Epithelial cell of proximal tubule (primary cell): ENCODE results near the gene RPP25L. TPM values are rescaled to one million over a fixed set of nuclear protein-coding genes. Genes with fewer than 3 reads are reported as not detected.

Experiments
- DNase-seq: peaks from one replicate; pipeline ENCODE4 v3.0.0-alpha.2; 2011; ENCODE audit warnings: low read depth
- H3K4me3 ChIP-seq: 2 replicates; pipeline ENCODE4 v1.5.1; 2011; ENCODE audit warnings: low read depth, mild to moderate bottlenecking, low read length
- total RNA-seq: library from RNA; depleted of rRNA; stranded (reverse); fragments of >200 nt; gene quantifications from 2 replicates; pipeline ENCODE4 v1.2.3, GENCODE V29; 2015
- TF ChIP-seq, protein P1 (sequence below): conservative IDR thresholded peaks from 2 replicates; pipeline ENCODE4 v1.5.1; 2012; ENCODE audit warnings: low read depth, mild to moderate bottlenecking, low read length

Gene RPP25L
- total RNA-seq, 1 donor from 2014 or later = 31.5 TPM

DNA sequence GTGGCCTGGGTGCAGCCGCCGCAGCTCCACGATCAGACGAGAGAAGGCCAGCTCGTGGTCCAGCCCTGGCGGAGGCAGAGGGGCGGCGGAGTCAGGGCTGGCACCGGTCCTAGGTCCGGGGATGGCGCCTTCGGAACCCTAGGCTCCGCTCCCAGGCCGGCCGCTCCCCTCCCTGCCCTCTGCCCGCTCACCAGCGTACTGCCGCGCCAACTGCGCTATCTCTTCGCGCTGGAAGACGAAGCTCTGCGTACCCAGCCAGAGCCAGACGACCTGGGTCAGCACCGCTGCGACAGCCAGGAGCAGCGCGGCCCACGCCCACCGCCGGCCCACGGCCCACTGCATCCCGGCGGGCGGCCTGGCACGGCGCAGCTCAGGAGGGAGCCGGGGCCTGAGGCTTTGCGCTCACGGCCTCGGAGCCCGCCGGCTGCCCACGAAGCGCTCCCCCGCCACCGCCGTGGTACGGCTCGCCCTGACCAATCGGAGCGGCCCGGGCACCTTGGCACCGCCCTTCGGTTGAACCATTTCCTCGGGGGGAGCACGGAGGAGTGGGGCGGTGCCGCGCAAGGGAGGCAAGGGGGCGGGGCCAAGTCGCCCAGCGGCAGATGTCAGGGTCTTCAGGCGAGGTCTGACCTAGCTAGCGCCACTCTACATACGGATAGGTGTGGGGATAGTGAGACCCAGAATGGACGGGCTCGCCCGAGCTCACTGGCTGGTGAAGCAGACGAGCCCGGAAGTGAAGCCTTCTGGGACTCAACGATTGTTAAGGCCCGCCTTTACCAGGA lies 25.6 kb upstream of the RPP25L start, which contains the start of gene SIGMAR1:
Gene SIGMAR1, minus strand, starts transcription at position 432 of the 782 bp plus-strand sequence. Its CDS starts 90 bp downstream, at position 342.
- DNase-seq = no peak
- H3K4me3 ChIP-seq = peak within 1 kb of the TSS; percentile 83
- TF ChIP-seq, protein P1, sequence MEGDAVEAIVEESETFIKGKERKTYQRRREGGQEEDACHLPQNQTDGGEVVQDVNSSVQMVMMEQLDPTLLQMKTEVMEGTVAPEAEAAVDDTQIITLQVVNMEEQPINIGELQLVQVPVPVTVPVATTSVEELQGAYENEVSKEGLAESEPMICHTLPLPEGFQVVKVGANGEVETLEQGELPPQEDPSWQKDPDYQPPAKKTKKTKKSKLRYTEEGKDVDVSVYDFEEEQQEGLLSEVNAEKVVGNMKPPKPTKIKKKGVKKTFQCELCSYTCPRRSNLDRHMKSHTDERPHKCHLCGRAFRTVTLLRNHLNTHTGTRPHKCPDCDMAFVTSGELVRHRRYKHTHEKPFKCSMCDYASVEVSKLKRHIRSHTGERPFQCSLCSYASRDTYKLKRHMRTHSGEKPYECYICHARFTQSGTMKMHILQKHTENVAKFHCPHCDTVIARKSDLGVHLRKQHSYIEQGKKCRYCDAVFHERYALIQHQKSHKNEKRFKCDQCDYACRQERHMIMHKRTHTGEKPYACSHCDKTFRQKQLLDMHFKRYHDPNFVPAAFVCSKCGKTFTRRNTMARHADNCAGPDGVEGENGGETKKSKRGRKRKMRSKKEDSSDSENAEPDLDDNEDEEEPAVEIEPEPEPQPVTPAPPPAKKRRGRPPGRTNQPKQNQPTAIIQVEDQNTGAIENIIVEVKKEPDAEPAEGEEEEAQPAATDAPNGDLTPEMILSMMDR = no peak

DNA sequence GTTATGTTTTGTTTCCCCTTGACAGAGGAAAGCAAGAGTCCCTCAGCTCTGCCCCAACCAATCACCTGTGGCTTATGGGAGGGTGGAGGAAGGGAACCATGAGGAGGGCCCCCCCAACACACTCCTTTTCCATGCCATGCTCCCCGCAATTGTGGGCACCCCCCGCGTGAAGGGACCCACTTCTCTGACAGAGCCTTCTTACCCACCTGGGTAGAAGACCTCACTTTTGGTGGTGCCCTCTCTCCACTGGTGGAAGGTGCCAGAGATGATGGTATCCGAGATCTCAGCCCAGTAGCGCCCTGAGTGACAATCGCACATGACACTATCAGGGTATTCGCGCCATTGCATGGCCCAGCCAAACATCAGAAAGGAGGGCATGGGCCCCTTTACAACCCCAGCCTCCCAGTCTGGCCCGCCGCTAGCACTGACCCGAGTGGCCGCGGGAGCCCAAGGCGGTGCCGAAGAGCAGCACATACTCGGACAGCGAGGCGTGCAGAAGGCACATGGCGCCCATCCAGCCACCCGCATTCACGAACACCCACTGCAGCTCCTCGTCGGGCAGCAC lies 25.0 kb upstream of the RPP25L start:
- TF ChIP-seq, protein P1 = no peak
- H3K4me3 ChIP-seq = peak overlapping the region; percentile 83
- no peak for DNase-seq

DNA sequence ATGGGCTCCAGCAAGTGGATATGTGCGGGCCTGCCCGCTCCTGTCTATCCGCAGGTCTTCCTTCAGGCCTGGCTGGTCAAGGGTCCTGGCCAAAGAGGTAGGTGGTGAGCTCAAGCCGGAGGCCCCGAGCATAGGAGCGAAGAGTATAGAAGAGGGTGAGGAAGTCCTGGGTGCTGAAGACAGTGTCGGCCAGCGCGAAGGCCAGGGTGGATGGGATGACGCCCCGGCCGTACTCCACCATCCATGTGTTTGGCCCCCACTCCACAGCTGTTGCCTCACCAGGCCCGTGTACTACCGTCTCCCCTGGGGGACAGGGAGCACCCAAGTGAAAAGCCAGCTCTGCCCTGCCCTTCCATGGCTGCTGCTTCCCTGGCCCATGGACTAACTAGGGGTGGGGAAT lies 23.7 kb upstream of the RPP25L start:
- no peak overlapping the region for H3K4me3 ChIP-seq
- TF ChIP-seq, protein P1 = no peak
- DNase-seq = no peak

DNA sequence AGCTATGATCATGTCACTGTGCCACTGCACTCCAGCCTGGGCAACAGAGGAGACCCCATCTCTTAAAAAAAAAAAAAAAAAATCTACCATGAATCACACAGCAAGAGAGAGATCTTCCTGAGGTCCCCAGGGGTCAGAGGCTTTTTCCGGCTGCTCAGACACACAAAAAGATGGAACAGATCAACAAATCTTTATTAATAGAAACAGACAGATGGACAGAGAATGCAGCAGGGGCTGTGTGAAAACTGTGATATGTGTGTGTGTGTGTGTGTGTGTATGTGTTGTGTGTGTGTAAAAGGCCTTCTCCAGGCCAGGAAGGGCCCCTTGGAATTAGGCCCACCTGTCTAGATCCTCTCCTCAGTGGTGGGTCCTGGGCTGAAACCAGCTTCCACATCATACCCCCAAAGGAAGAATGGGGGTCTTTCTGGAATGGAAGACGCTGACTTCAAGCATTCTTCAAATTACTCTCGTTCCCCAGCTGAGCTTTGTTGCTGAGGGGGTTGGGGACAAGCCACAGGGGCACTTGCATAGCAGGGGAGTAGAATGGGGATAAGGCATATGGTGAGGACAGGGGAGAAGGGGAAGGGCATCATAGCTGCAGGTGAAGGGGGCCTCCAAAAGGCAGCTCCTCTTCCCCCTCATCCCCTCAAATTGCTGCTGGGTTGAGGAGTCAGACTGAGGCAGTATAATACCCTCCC lies 22.8 kb upstream of the RPP25L start:
- TF ChIP-seq, protein P1 = no peak
- H3K4me3 ChIP-seq = no peak overlapping the region
- no peak for DNase-seq

DNA sequence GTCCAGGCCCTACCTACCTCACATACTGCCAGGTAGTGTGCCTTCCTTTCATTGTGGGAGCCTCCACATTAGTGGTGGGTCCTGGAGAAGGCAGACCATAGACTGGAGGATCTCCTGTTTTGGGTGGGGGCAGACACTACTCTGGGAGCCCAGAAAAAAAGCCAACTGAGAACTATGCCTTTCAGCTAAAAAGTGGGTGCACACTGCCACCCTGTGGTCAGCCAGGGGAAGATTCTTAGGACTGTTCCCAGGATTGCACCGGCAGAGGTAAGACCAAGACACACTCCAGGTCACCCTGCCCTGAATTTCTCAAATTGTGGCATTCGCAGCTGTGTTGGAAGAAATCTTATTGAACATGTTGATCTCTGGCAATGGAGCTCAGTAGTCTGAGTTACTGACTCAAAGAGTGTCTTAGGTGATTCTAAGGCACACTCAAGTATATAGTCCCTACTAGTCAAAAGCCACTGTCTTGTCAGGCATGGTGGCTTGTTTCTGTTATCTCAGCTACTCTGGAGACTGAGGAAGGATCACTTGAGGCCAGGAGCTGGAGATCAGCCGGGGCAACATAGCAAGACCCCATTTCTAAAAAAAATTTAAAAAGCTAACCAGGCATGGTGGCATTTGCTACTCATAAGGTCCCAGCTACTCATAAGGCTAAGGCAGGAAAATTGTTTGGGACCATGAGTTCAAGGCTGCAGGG lies 22.1 kb upstream of the RPP25L start:
- DNase-seq = no peak

DNA sequence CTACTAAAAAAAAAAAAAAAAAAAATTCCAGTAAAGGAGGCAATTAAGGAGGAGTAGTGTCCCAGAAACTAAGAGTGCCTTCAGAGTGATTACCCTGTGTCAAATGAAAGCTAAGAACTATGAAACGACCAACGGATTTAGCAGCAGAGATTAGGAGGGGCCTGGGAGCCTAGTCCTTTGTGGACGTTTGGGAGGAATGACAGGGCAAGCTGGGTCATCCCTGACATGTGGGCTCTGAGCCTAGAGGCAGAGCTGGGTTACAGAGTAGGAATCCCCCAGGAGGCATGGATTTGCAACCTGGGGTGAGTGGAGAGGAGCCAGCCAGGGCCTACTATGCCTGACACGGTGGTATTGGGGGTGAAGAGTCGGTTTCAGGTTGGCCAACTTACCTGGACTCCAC lies 21.3 kb upstream of the RPP25L start:
- DNase-seq = no peak
- TF ChIP-seq, protein P1 = no peak

More for the DNA sequence above, 22.1 kb upstream of the RPP25L start:
- TF ChIP-seq, protein P1 = peak; percentile 87
- no peak overlapping the region for H3K4me3 ChIP-seq

More for the DNA sequence above, 21.3 kb upstream of the RPP25L start:
- H3K4me3 ChIP-seq = no peak overlapping the region
